ENCODE measurements around the gene ZNF346.

- TF ChIP-seq CTCF (IDR thresholded peaks at IDR 0.05), result no peak
- no peak for TF ChIP-seq POLR2AphosphoS5 (IDR thresholded peaks at IDR 0.05)
- no peak for TF ChIP-seq POLR2A (IDR thresholded peaks at IDR 0.05; ENCODE audit: low read depth)
Measured at GRCh38 chr5:177079606-177080005, 57.1 kb downstream of the ZNF346 start.
